Omental fat pad (tissue), 4 donors: ENCODE data around the gene MESP1. TPM values are rescaled to one million over a fixed set of nuclear protein-coding genes. Genes with fewer than 3 reads are reported as not detected.

ENCODE experiments used
- ATAC-seq: fragments of 150-250 bp; one replicate; pipeline ENCODE4 v1.9.1; 2016; ENCODE audit warnings: mild to moderate bottlenecking, moderate library complexity; ENCODE audit not compliant: low FRiP score
- DNase-seq: peaks from one replicate; pipeline ENCODE4 v3.0.0-alpha.2; 2019; ENCODE audit warnings: low spot score
- CTCF ChIP-seq, 3 donors: fragments of 450-650 bp; IDR thresholded peaks; one replicate each; pipeline ENCODE4 v1.5.1; 2016 to 2017; ENCODE audit warnings: antibody characterized with exemption in 3 of 3, mild to moderate bottlenecking in 3 of 3, moderate library complexity in 2 of 3
- total RNA-seq, 4 donors: library from RNA; depleted of rRNA; stranded (reverse); fragments of >200 nt; gene quantifications; one replicate each; pipeline ENCODE4 v1.1.0, GENCODE V29; 2016

MESP1 gene
- total RNA-seq, 4 donors from 2014 or later: 4.0 to 16.2 (median 6.5) TPM

- no peak for DNase-seq
- ATAC-seq: no peak
- no peak for TF ChIP-seq CTCF (IDR thresholded peaks at IDR 0.05)
These were observed 29.6 kb upstream of the MESP1 start for GRCh38 chr15:89780601-89781000.

- no peak for TF ChIP-seq CTCF (IDR thresholded peaks at IDR 0.05)
- no peak for ATAC-seq
- no peak for DNase-seq
These were observed 27.8 kb upstream of the MESP1 start for GRCh38 chr15:89778861-89779260.

- TF ChIP-seq CTCF (IDR thresholded peaks at IDR 0.05): no peak
- ATAC-seq (no peak), DNase-seq (no peak)
These were observed 26.8 kb upstream of the MESP1 start for GRCh38 chr15:89777782-89778380.

- ATAC-seq (no peak), DNase-seq (no peak)
- no peak for TF ChIP-seq CTCF (IDR thresholded peaks at IDR 0.05)
These were observed 26.2 kb upstream of the MESP1 start for GRCh38 chr15:89777073-89777751.

GRCh38 chr15:89776274-89777072 lies 25.4 kb upstream of the MESP1 start, which contains the start of gene MESP2:
TSS of gene MESP2 (plus strand) at chr15:89776332. CDS start at chr15:89776358, 26 bp downstream.
- DNase-seq (peak; percentile 55), ATAC-seq (peak; percentile 78)
- TF ChIP-seq CTCF (IDR thresholded peaks at IDR 0.05): no peak

- ATAC-seq (no peak), DNase-seq (no peak)
- no peak for TF ChIP-seq CTCF (IDR thresholded peaks at IDR 0.05)
These were observed 24.8 kb upstream of the MESP1 start for GRCh38 chr15:89775815-89776214.
